ENCODE results near the gene SLC44A3. TPM values are rescaled to one million over a fixed set of nuclear protein-coding genes. Genes with fewer than 3 reads are reported as not detected.

Gene SLC44A3
- total and polyA plus RNA-seq, 2 of the 13 experiments (the other 11 are each of a cell fraction or from before 2014, with no cell fraction given), result 6.8 to 14.1 TPM

GRCh38 chr1:94878329-94878728 is 58.2 kb downstream of the SLC44A3 start:
- Histone ChIP-seq H4K20me1 (ENCODE audit: insufficient read depth, low read length) (no peaks in the 10 kb centered on the region), H3K36me3 (replicated peaks in 1 of 2; ENCODE audit: control insufficient read depth in 1 of 2, insufficient read depth in 2 of 2, low read length in 2 of 2) (no peaks in the 10 kb centered on the region; a peak in 2 of 5 replicates), H3K4me1 (ENCODE audit: insufficient read depth, low read length) (peaks cover 11% of the 10 kb centered on the region), H2AFZ (ENCODE audit: low read length) (no peak overlapping the region), H3K27ac (ENCODE audit: extremely low read length, insufficient read depth, low read length) (no peak overlapping the region), H3K9ac (ENCODE audit: insufficient read depth, low read depth, low read length) (no peak overlapping the region), H3K9me3 (ENCODE audit: low read length) (no peaks in the 10 kb centered on the region), H3K4me2 (ENCODE audit: low read depth, low read length) (no peak overlapping the region), H3K4me3 (replicated peaks in 1 of 3; ENCODE audit: insufficient read depth in 1 of 3, low read depth in 2 of 3, low read length in 3 of 3) (no peak overlapping the region), H3K27me3 (ENCODE audit: control insufficient read depth in 1 of 2, insufficient read depth in 2 of 2, low read length in 2 of 2) (no peaks in the 10 kb centered on the region), H3K79me2 (ENCODE audit: insufficient read depth, low read length) (no peaks in the 10 kb centered on the region)
- CTCF ChIA-PET (ENCODE audit: low intra/inter-chr PET ratio, low total read pairs), result no interaction called here
- 97% methylated on average over 5 of the region's 5 CpGs for WGBS (ENCODE audit: low lambda C conversion rate)
- DNase-seq (ENCODE audit: low spot score) (no peak), ATAC-seq (no peak), FAIRE-seq (no peak)
- POLR2A ChIA-PET, result no interaction called here
- in situ Hi-C loops (cut with HindIII; ENCODE audit: extremely low pct_ligation_motif_present, low pct_unique_long_range_greater_than_20kb) (no loop called here), intact Hi-C loops (cut with micrococcal nuclease; ENCODE audit: unreplicated experiment) (no loop called here)
- TF ChIP-seq ZBTB34 (CRISPR knock-in tag; IDR thresholded peaks at IDR 0.05) (no peak), ZNF382 (CRISPR knock-in tag; IDR thresholded peaks at IDR 0.05; ENCODE audit: borderline replicate concordance) (no peak), HMG20B (CRISPR knock-in tag; conservative IDR thresholded peaks at IDR 0.05) (no peak), ZMYM2 (CRISPR knock-in tag; IDR thresholded peaks at IDR 0.05) (no peak), ZNF766 (CRISPR knock-in tag; IDR thresholded peaks at IDR 0.05; ENCODE audit: borderline replicate concordance) (no peak), LBX2 (CRISPR knock-in tag; IDR thresholded peaks at IDR 0.05; ENCODE audit: borderline replicate concordance) (no peak), ZNF569 (CRISPR knock-in tag; IDR thresholded peaks at IDR 0.05; ENCODE audit: borderline replicate concordance) (no peak), TRIM24 (CRISPR knock-in tag; IDR thresholded peaks at IDR 0.05) (no peak), ZSCAN5A (CRISPR knock-in tag; IDR thresholded peaks at IDR 0.05; ENCODE audit: borderline replicate concordance) (no peak), ZNF816 (CRISPR knock-in tag; IDR thresholded peaks at IDR 0.05; ENCODE audit: borderline replicate concordance) (no peak), ZBTB46 (CRISPR knock-in tag; IDR thresholded peaks at IDR 0.05; ENCODE audit: borderline replicate concordance) (no peak), NR0B2 (CRISPR knock-in tag; IDR thresholded peaks at IDR 0.05) (no peak), NFATC3 (CRISPR knock-in tag; IDR thresholded peaks at IDR 0.05) (no peak), ASH2L (IDR thresholded peaks at IDR 0.05; ENCODE audit: insufficient read length, low read depth, low read length) (no peak), KLF16 (CRISPR knock-in tag; IDR thresholded peaks at IDR 0.05) (no peak), TBX3 (IDR thresholded peaks at IDR 0.05; ENCODE audit: borderline replicate concordance) (no peak), ZNF558 (CRISPR knock-in tag; IDR thresholded peaks at IDR 0.05; ENCODE audit: borderline replicate concordance) (no peak), FOXK2 (IDR thresholded peaks at IDR 0.05) (no peak)
- no TSS peak for BruUV-seq (replicated peaks)

Data from HepG2 (cell line).